ENCODE data around the gene DLGAP5.

Gene DLGAP5

GRCh38 chr14:55114720-55115119 is 76.7 kb downstream of the DLGAP5 start:
- no peak for DNase-seq (ENCODE audit: low read depth in 2 of 2)

- DNase-seq (ENCODE audit: low read depth in 2 of 2): no peak
These were observed 80.2 kb downstream of the DLGAP5 start for GRCh38 chr14:55111122-55111708.

GRCh38 chr14:55109836-55110235 is 81.5 kb downstream of the DLGAP5 start:
- no peak for DNase-seq (ENCODE audit: low read depth in 2 of 2)

- DNase-seq (ENCODE audit: low read depth in 2 of 2): no peak
These were observed 83.4 kb downstream of the DLGAP5 start for GRCh38 chr14:55107766-55108554.

GRCh38 chr14:55105991-55106390 is 85.4 kb downstream of the DLGAP5 start:
- no peak for DNase-seq (ENCODE audit: low read depth in 2 of 2)

- DNase-seq (ENCODE audit: low read depth in 2 of 2): no peak
These were observed 87.1 kb downstream of the DLGAP5 start for GRCh38 chr14:55103971-55104954.

- DNase-seq (ENCODE audit: low read depth in 2 of 2): peak in 1 of 2 donors; percentile 23
These were observed 88.3 kb downstream of the DLGAP5 start for GRCh38 chr14:55103005-55103640.

GRCh38 chr14:55102141-55102621 is 89.2 kb downstream of the DLGAP5 start:
- no peak for DNase-seq (ENCODE audit: low read depth in 2 of 2)

GRCh38 chr14:55101698-55102097 is 89.7 kb downstream of the DLGAP5 start:
- DNase-seq (ENCODE audit: low read depth in 2 of 2): no peak

GRCh38 chr14:55099756-55100155 is 91.6 kb downstream of the DLGAP5 start:
- no peak for DNase-seq (ENCODE audit: low read depth in 2 of 2)

- DNase-seq (ENCODE audit: low read depth in 2 of 2): no peak
These were observed 92.9 kb downstream of the DLGAP5 start for GRCh38 chr14:55098561-55098898.
